PC-3 (cell line): ENCODE measurements around the gene AJAP1.

ENCODE experiments used
- EZH2phosphoT487 ChIP-seq: fragments of 300-600 bp; sonication (generic); IDR thresholded peaks from 2 replicates; pipeline ENCODE4 v1.6.1; 2018; ENCODE audit warnings: mild to moderate bottlenecking, antibody characterized with exemption, low read length, borderline replicate concordance
- TF ChIP-seq, protein P1 (sequence below): fragments of 300-600 bp; sonication (generic); conservative IDR thresholded peaks from 2 replicates; pipeline ENCODE4 v1.5.1; 2017; ENCODE audit warnings: antibody characterized with exemption, low read depth, mild to moderate bottlenecking, low read length

GRCh38 chr1:4802024-4802423 lies 147.6 kb downstream of the AJAP1 start:
- TF ChIP-seq, protein P1, sequence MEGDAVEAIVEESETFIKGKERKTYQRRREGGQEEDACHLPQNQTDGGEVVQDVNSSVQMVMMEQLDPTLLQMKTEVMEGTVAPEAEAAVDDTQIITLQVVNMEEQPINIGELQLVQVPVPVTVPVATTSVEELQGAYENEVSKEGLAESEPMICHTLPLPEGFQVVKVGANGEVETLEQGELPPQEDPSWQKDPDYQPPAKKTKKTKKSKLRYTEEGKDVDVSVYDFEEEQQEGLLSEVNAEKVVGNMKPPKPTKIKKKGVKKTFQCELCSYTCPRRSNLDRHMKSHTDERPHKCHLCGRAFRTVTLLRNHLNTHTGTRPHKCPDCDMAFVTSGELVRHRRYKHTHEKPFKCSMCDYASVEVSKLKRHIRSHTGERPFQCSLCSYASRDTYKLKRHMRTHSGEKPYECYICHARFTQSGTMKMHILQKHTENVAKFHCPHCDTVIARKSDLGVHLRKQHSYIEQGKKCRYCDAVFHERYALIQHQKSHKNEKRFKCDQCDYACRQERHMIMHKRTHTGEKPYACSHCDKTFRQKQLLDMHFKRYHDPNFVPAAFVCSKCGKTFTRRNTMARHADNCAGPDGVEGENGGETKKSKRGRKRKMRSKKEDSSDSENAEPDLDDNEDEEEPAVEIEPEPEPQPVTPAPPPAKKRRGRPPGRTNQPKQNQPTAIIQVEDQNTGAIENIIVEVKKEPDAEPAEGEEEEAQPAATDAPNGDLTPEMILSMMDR: no peak
- no peak for TF ChIP-seq EZH2phosphoT487
